SKM-1 treated with dmso at 0.1 percent for 144 hours (cell line): Measurements from ENCODE around the gene PLXNB3.
"Not testable (repeated sequence)": the region's sequence is repeated elsewhere in the genome, so short reads cannot be mapped to it uniquely, and the experiment has no call there.

Experiments used
- DNase-seq: peaks from one replicate; lab custom pipeline; 2025; ENCODE audit not compliant: unreplicated experiment; lab: John Stamatoyannopoulos, UW

The PLXNB3 gene

DNA sequence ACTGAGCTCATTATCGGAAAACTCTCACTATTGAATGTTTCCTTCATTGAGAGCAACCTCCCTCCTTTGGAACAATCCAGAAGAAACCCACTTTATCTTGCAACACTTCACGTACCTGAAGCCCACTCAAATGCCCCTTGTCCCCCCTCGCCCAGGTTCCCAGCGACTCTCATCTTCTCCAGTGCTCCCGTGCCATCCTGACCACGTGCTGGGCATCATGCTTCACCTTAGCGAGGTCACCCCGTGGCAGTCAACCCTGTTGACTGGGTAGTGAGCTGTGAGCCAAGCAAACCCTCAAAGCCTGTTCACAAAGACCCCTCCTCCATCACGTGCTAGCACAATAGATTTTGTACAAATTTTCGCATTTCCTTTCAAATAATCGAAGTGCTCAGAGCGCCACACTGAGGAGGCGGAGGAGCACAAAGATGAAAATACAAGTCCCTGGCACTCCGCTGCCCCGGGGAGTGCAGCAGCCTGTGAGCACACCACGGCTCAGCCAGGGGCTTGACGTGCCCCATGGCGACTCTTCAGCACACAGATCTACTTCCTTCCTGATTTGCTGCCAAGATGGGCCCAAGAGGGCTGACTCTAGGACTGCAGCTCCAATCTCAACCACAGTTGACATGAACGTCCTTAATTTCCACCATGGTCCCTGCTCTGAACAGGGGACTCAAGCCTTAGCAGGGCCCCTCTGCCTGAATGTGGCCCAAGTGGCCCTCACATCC, 50.7 kb downstream of the PLXNB3 start:
- no peak for DNase-seq

- DNase-seq: no peak
Measured at GRCh38 chrX:153816831-153817690, 53.0 kb downstream of the PLXNB3 start.

- DNase-seq: not testable (repeated sequence)
Measured at GRCh38 chrX:153818064-153818463, 54.0 kb downstream of the PLXNB3 start.

DNA sequence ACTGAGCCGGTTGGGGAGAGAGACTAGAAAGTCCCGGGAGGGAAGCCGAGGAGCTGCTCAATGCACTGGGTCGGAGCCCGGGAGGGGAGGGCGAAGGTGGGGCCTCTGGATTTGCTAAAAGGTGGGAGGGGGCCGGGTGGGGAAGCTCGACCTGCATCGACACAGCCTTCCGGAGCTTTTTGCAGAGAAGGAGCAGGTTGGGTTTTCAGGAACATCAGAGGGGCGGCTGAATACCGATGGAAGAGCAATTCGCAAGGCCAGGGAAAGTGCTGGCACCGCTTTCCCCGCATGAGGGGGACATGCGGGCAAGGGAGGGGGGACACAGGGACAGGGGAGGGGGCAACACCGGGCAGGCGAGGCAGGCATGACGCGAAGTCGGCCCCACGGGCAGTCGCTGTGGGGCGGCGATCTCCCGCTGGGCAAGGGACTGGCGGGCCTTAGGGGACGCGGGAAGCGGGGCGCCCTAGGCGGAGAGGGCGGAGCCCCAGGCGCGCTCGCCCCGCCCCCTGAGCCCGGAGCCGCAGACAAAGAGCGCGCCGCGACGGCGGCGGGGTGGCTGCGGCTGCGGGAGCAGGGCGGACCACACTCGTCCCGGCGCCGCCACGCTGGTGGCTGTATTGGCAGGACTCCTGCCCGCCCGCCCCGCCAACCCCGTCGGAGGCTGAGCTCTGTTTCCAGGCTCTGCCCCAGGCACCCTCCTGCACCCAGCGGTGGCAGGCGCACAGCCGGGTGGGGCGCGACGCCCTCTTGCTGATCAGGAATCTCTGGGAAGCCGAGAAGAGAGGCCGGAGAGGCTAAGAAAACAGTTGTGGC, 54.7 kb downstream of the PLXNB3 start:
- DNase-seq: no peak

GRCh38 chrX:153819384-153820040, 55.5 kb downstream of the PLXNB3 start:
- DNase-seq: no peak

- no peak for DNase-seq
Measured at GRCh38 chrX:153820601-153821000, 56.6 kb downstream of the PLXNB3 start.

GRCh38 chrX:153821066-153821465, 57.0 kb downstream of the PLXNB3 start:
- DNase-seq: no peak

- DNase-seq: no peak
Measured at GRCh38 chrX:153824348-153824747, 60.3 kb downstream of the PLXNB3 start.

GRCh38 chrX:153825042-153825441, 61.0 kb downstream of the PLXNB3 start:
- no peak for DNase-seq
